CD8-positive, alpha-beta memory T cell (primary cell): ENCODE measurements around the gene PIAS1. TPM values are rescaled to one million over a fixed set of nuclear protein-coding genes. Genes with fewer than 3 reads are reported as not detected.

ENCODE experiments used
- CTCF ChIA-PET: fragments of 350-600 bp; sonication (Branson Sonifier 250); formaldehyde crosslinking; loops from one replicate; lab custom pipeline; 2021; ENCODE audit warnings: antibody characterized with exemption; lab: Charles Lee
- POLR2A ChIA-PET: fragments of 350-600 bp; sonication (Branson Sonifier 250); formaldehyde crosslinking; loops from one replicate; lab custom pipeline; 2021; ENCODE audit warnings: antibody characterized with exemption; lab: Charles Lee
- DNase-seq, 5 donors: peaks; one replicate each; pipeline versions ENCODE4 v3.0.0 to v3.0.0-alpha.2; 2020 to 2022; ENCODE audit warnings: mixed read lengths in 1 of 5
- H3K27ac ChIP-seq: one replicate; pipeline ENCODE4 v1.7.0; 2013; ENCODE audit warnings: low read depth, mild to moderate bottlenecking, low read length, moderate library complexity
- H3K27me3 ChIP-seq: 2 replicates; pipeline ENCODE4 v1.7.0; 2013; ENCODE audit warnings: low read length, mild to moderate bottlenecking; ENCODE audit not compliant: insufficient read depth, poor library complexity, severe bottlenecking
- H3K36me3 ChIP-seq: 2 replicates; pipeline ENCODE4 v1.7.0; 2013; ENCODE audit warnings: mild to moderate bottlenecking, low read length, moderate library complexity; ENCODE audit not compliant: insufficient read depth
- H3K4me1 ChIP-seq: 2 replicates; pipeline ENCODE4 v1.7.0; 2013; ENCODE audit warnings: mild to moderate bottlenecking, low read length, moderate library complexity; ENCODE audit not compliant: insufficient read depth
- H3K4me3 ChIP-seq: 2 replicates; pipeline ENCODE4 v1.7.0; 2013; ENCODE audit warnings: mild to moderate bottlenecking, low read length
- H3K9me3 ChIP-seq: 2 replicates; pipeline ENCODE4 v1.7.0; 2013; ENCODE audit warnings: mild to moderate bottlenecking, low read length
- H3K27ac Mint-ChIP-seq, 8 donors: one replicate each; pipeline ENCODE4 v1.8.0; 2020 to 2021; ENCODE audit warnings: mixed read lengths in 8 of 8, mild to moderate bottlenecking in 6 of 8, inconsistent platforms in 3 of 8, moderate library complexity in 3 of 8
- H3K27me3 Mint-ChIP-seq, 2 donors: one replicate each; pipeline ENCODE4 v1.8.0; 2020 to 2021; ENCODE audit warnings: mixed read lengths in 2 of 2, mild to moderate bottlenecking in 1 of 2, moderate library complexity in 1 of 2
- H3K36me3 Mint-ChIP-seq, 3 donors: one replicate each; pipeline ENCODE4 v1.8.0; 2020 to 2021; ENCODE audit warnings: mixed read lengths in 3 of 3, inconsistent platforms in 1 of 3, mild to moderate bottlenecking in 1 of 3
- H3K4me1 Mint-ChIP-seq, 3 donors: one replicate each; pipeline ENCODE4 v1.8.0; 2020 to 2021; ENCODE audit warnings: mixed read lengths in 3 of 3, inconsistent platforms in 1 of 3, mild to moderate bottlenecking in 1 of 3
- H3K4me3 Mint-ChIP-seq, 7 donors: one replicate each; pipeline ENCODE4 v1.8.0; 2020 to 2021; ENCODE audit warnings: mixed read lengths in 7 of 7, mild to moderate bottlenecking in 6 of 7, moderate library complexity in 4 of 7, inconsistent platforms in 2 of 7
- H3K9me3 Mint-ChIP-seq, 5 donors: one replicate each; pipeline ENCODE4 v1.8.0; 2020 to 2022; ENCODE audit warnings: mixed read lengths in 5 of 5, mild to moderate bottlenecking in 3 of 5, moderate library complexity in 2 of 5, inconsistent platforms in 1 of 5
- polyA plus RNA-seq: library from polyadenylated mRNA; unstranded; fragments of 300-500 nt; fragmentation: Illumina TruSeq; gene quantifications from one replicate; pipeline ENCODE4 v1.2.3, GENCODE V29; 2021
- total RNA-seq, 2 experiments: library from RNA; stranded (reverse); gene quantifications; one replicate each; pipeline ENCODE4 v1.2.3, GENCODE V29; 2021

PIAS1 gene
- total and polyA plus RNA-seq, 3 experiments from 2014 or later = 25.5 to 127 (median 30.2) TPM

DNA sequence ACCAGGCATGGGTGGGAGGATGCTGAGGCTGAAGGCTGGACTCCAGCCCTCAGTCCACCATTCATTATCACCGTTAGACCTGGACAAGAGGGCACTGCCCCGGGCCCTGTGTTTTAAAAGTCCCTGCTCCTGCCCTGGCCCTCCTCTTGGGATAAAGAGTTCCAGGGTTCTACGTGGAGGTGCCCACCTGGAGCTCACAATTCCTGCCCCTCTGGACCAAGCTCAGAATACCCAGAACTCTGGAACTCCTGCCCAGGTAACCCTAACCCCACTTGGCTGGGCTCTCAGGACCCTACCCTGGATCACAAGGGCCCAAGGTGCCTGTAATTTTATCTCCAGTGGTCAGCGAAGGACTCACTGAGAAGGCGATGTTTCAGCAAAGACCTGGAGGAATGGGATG lies 149.8 kb downstream of the PIAS1 start:
- no peaks in the 10 kb centered on the region for H3K36me3 Mint-ChIP-seq
- POLR2A ChIA-PET = no interaction called here
- no peak overlapping the region for H3K4me3 ChIP-seq
- DNase-seq = no peak
- H3K4me1 ChIP-seq = no peaks in the 10 kb centered on the region
- no peak overlapping the region for H3K4me3 Mint-ChIP-seq
- H3K9me3 Mint-ChIP-seq = no peaks in the 10 kb centered on the region
- H3K9me3 ChIP-seq = no peaks in the 10 kb centered on the region
- H3K27me3 ChIP-seq = no peaks in the 10 kb centered on the region
- H3K27ac ChIP-seq = no peak overlapping the region
- CTCF ChIA-PET = no interaction called here
- peak overlapping the region in 1 of 8 donors; percentile 90 for H3K27ac Mint-ChIP-seq
- H3K4me1 Mint-ChIP-seq = peaks cover 0 to 5% (median 4%) of the 10 kb centered on the region in 3 donors
- no peaks in the 10 kb centered on the region for H3K27me3 Mint-ChIP-seq
- no peaks in the 10 kb centered on the region for H3K36me3 ChIP-seq

DNA sequence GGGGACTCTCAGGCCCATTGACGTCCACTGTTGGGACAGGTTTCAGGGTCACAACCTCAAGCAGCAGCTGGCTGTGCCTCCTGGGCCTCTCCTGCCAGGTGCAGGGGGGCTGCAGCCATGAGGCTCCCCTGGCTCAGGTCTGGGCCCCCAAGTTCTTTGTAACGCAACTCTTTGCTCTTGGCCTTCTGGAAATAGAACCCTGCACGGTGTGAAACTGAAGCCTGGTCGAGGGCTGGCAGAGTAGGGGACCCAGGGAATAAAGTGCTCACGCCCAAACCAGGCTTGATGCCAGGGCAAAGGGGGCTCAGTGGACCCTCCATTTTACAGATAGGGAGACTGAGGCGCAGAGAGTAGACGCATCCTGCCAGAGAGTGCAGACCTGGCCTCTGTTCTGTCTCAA lies 150.2 kb downstream of the PIAS1 start:
- no peak overlapping the region for H3K27ac ChIP-seq
- H3K4me3 ChIP-seq = no peak overlapping the region
- Mint-ChIP-seq H3K27ac (no peak overlapping the region), H3K27me3 (no peaks in the 10 kb centered on the region), H3K36me3 (no peaks in the 10 kb centered on the region), H3K4me3 (no peak overlapping the region), H3K4me1 (peaks cover under 1 to 5% (median 4%) of the 10 kb centered on the region in 3 donors), H3K9me3 (no peaks in the 10 kb centered on the region)
- ChIA-PET POLR2A (no interaction called here), CTCF (no interaction called here)
- DNase-seq = no peak
- no peaks in the 10 kb centered on the region for H3K9me3 ChIP-seq
- no peaks in the 10 kb centered on the region for H3K27me3 ChIP-seq
- no peaks in the 10 kb centered on the region for H3K36me3 ChIP-seq
- H3K4me1 ChIP-seq = no peaks in the 10 kb centered on the region

DNA sequence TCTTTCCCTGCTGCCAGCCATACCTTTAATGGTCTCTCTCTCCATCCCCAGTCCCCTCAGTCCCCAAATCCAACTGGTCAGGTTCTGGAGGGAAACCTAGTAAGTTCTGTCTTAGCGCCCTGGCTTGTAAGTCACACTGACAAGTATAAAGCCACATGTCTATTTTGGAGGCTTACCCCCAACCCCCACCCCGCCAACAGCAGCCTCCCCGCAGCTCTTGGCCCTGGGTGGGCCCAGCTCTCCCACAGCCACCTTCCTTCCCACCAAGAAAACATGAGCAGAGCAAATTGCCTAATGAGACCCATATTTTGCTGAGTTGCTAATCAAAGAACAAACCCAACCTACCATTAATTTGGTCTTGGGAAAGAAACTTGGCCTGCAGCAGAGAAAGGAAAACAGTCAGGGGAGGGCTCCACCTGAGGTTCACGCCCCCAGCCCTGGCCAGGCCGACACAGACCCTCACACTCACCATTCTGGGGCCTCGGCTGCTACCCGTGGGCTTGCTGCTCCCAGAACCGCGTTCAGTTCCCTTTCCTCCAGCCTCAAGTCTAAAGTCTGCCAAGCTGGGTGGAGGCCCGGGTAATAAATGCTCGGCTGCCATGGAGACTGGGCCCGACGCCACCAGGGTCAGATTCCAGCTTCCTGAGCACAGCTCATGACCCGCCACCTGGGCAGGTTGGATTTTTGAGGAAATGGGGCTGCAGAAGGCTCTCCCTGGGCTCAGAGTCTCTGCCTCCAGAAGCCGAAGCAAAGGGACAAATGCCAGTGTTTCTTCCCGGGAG lies 150.9 kb downstream of the PIAS1 start, which contains the start of gene CALML4:
CALML4 (minus strand) TSS at position 557 of the 782 bp plus-strand sequence; CDS start at position 472, 85 bp downstream.
- H3K4me3 ChIP-seq = no peak within 1 kb of the TSS
- Mint-ChIP-seq H3K27ac (peak within 1 kb of the TSS in 2 of 8 donors; percentile 12 to 75), H3K36me3 (no peaks in the 10 kb centered on the region), H3K4me1 (peaks cover 6 to 9% (median 7%) of the 10 kb centered on the region in 3 donors), H3K4me3 (peak within 1 kb of the TSS in 2 of 7 donors; percentile 36 to 64), H3K27me3 (no peaks in the 10 kb centered on the region), H3K9me3 (no peaks in the 10 kb centered on the region)
- POLR2A ChIA-PET = no interaction called here
- H3K27ac ChIP-seq = peak within 1 kb of the TSS; percentile 47
- CTCF ChIA-PET = no interaction called here
- no peaks in the 10 kb centered on the region for H3K9me3 ChIP-seq
- H3K27me3 ChIP-seq = no peaks in the 10 kb centered on the region
- no peaks in the 10 kb centered on the region for H3K4me1 ChIP-seq
- DNase-seq = no peak
- no peaks in the 10 kb centered on the region for H3K36me3 ChIP-seq

GRCh38 chr15:68205558-68205944 lies 151.4 kb downstream of the PIAS1 start:
- Mint-ChIP-seq H3K4me3 (no peak overlapping the region), H3K4me1 (peaks cover 6 to 10% (median 7%) of the 10 kb centered on the region in 3 donors), H3K36me3 (no peaks in the 10 kb centered on the region), H3K9me3 (no peaks in the 10 kb centered on the region), H3K27me3 (no peaks in the 10 kb centered on the region), H3K27ac (peak overlapping the region in 1 of 8 donors; percentile 75)
- no peaks in the 10 kb centered on the region for H3K4me1 ChIP-seq
- no peak for DNase-seq
- no peaks in the 10 kb centered on the region for H3K36me3 ChIP-seq
- H3K27me3 ChIP-seq = no peaks in the 10 kb centered on the region
- no peaks in the 10 kb centered on the region for H3K9me3 ChIP-seq
- ChIA-PET CTCF (no interaction called here), POLR2A (no interaction called here)
- H3K27ac ChIP-seq = peak overlapping the region; percentile 47
- no peak overlapping the region for H3K4me3 ChIP-seq

GRCh38 chr15:68205954-68206539 lies 151.9 kb downstream of the PIAS1 start:
- no peak for DNase-seq
- Mint-ChIP-seq H3K36me3 (no peaks in the 10 kb centered on the region), H3K9me3 (no peaks in the 10 kb centered on the region), H3K4me1 (peaks cover 6 to 10% (median 7%) of the 10 kb centered on the region in 3 donors), H3K27me3 (no peaks in the 10 kb centered on the region), H3K4me3 (peak overlapping the region in 2 of 7 donors; percentile 36 to 64), H3K27ac (peak overlapping the region in 3 of 8 donors; percentile 12 to 81 (median 78))
- no peak overlapping the region for H3K4me3 ChIP-seq
- CTCF ChIA-PET = no interaction called here
- H3K36me3 ChIP-seq = no peaks in the 10 kb centered on the region
- no peaks in the 10 kb centered on the region for H3K27me3 ChIP-seq
- H3K9me3 ChIP-seq = no peaks in the 10 kb centered on the region
- POLR2A ChIA-PET = no interaction called here
- H3K4me1 ChIP-seq = no peaks in the 10 kb centered on the region
- peak overlapping the region; percentile 47 for H3K27ac ChIP-seq

DNA sequence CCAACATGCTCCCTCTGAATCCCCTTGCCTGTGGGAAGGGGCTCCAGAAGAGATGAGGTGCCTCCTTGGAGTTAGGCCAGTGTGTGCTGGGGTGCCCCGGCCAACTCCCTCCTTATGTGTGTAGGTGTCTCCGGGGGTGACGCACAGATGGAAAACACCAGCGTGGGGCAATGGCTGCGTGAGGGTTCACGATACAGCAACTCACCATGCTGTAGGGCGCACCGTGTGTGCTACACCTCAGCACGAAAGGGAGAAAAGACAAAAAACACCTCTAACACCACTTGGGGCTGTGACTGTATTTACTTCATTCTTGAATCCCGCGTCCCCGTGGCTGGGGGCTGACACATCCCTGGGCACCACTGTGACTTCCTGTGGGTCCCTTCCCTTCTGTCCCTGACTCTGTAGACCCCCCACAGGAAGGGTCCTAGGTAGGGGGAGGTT lies 152.6 kb downstream of the PIAS1 start:
- Mint-ChIP-seq H3K4me3 (no peak overlapping the region), H3K27ac (no peak overlapping the region), H3K4me1 (peaks cover 6 to 10% (median 7%) of the 10 kb centered on the region in 3 donors), H3K36me3 (no peaks in the 10 kb centered on the region), H3K9me3 (no peaks in the 10 kb centered on the region), H3K27me3 (no peaks in the 10 kb centered on the region)
- Histone ChIP-seq H3K9me3 (no peaks in the 10 kb centered on the region), H3K27ac (no peak overlapping the region), H3K27me3 (no peaks in the 10 kb centered on the region), H3K4me1 (no peaks in the 10 kb centered on the region), H3K4me3 (no peak overlapping the region), H3K36me3 (no peaks in the 10 kb centered on the region)
- POLR2A ChIA-PET = no interaction called here
- DNase-seq = no peak
- CTCF ChIA-PET = no interaction called here

DNA sequence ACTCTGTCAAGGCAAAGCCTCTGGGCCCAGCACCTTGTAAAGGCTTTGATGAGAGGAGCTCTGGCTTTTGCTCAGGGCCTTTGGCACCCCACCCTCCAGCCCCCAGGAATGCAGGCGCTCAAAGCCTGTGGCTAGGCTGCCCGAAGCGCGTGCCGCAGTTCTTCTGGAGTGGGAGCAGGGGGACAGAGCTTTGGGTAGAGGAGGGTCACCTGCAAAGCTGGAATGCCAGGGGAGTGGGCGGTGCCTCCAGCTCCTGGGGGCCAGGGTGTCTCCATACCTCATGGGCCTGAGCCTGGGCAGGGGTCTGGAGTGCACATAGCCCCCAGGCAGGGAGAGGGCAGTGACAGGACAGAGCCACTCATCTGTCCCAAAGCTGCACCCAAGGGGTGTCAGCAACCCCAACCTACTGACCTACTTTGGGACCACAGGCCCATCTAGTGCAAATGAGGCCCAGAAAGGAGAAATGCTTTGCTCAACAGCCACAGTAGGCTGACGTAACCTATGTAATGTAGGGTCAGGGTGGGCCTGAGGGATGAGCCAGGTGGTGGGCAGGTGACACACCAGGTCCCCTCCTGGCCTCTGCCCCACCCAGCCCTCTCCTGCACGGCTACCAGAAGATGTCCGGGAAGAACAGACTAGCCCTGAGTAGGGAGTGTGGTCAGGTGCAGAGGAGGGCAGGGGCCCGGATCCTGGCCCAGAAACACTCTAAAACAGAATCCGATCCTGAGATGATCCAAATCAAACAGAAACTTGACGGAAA lies 153.2 kb downstream of the PIAS1 start:
- no peaks in the 10 kb centered on the region for H3K36me3 ChIP-seq
- peak overlapping the region in 1 of 7 donors; percentile 18 for H3K4me3 Mint-ChIP-seq
- H3K4me1 ChIP-seq = no peaks in the 10 kb centered on the region
- no peak for DNase-seq
- H3K27ac Mint-ChIP-seq = peak overlapping the region in 3 of 8 donors; percentile 33 to 70 (median 45)
- H3K27me3 ChIP-seq = no peaks in the 10 kb centered on the region
- no peaks in the 10 kb centered on the region for H3K27me3 Mint-ChIP-seq
- H3K4me3 ChIP-seq = no peak overlapping the region
- H3K4me1 Mint-ChIP-seq = peaks cover 6 to 10% (median 7%) of the 10 kb centered on the region in 3 donors
- no peak overlapping the region for H3K27ac ChIP-seq
- ChIA-PET POLR2A (no interaction called here), CTCF (no interaction called here)
- no peaks in the 10 kb centered on the region for H3K9me3 ChIP-seq
- H3K36me3 Mint-ChIP-seq = no peaks in the 10 kb centered on the region
- no peaks in the 10 kb centered on the region for H3K9me3 Mint-ChIP-seq

DNA sequence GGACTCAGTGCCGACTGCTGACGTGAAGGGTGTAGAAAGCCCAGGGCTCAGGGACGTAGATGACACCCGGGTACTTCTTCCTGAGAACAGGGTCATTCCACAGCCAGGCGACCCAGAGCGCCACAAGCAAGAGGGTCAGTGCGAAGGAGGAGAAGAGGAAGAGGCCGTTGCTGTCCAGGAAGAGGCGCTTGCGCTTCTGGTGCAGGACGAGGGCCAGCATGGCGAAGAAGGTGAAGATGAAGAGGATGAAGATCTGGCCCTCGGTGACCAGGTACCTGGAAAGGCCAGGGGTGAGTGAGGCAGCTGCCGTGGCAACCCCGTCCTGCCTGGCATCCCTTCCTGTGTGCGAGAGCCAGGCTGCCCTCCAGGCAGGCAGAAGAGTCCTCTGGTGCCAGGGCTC lies 154.0 kb downstream of the PIAS1 start:
- Mint-ChIP-seq H3K4me1 (peaks cover 6 to 10% (median 7%) of the 10 kb centered on the region in 3 donors), H3K27ac (peak overlapping the region in 4 of 8 donors; percentile 61 to 80 (median 70)), H3K9me3 (no peaks in the 10 kb centered on the region), H3K4me3 (no peak overlapping the region), H3K36me3 (no peaks in the 10 kb centered on the region), H3K27me3 (no peaks in the 10 kb centered on the region)
- Histone ChIP-seq H3K4me3 (no peak overlapping the region), H3K27ac (no peak overlapping the region), H3K36me3 (no peaks in the 10 kb centered on the region), H3K9me3 (no peaks in the 10 kb centered on the region), H3K4me1 (no peaks in the 10 kb centered on the region), H3K27me3 (no peaks in the 10 kb centered on the region)
- DNase-seq = no peak
- CTCF ChIA-PET = no interaction called here
- POLR2A ChIA-PET = no interaction called here
